HL-60/S4 treated with retinoic acid at 250 ng/mL for 4 days and 3 days (cell line): ENCODE data around the gene TRA2B.

Source experiments
- in situ Hi-C: fragments of 300-500 bp; cut with MboI; formaldehyde crosslinking; loops from 2 replicates; pipeline ENCODE4 v1.7.0; 2022; ENCODE audit warnings: low sequenced_read_pairs

The TRA2B gene

GRCh38 chr3:185956244-185956643 is 18.4 kb upstream of the TRA2B start:
- in situ Hi-C loops = no loop called here

GRCh38 chr3:185954366-185954723 is 16.5 kb upstream of the TRA2B start:
- in situ Hi-C loops = no loop called here

GRCh38 chr3:185950728-185951127 is 12.9 kb upstream of the TRA2B start:
- in situ Hi-C loops = no loop called here

- in situ Hi-C loops = no loop called here
Observed at GRCh38 chr3:185949515-185949914, 11.7 kb upstream of the TRA2B start.

- in situ Hi-C loops = no loop called here
Observed at GRCh38 chr3:185948292-185948691, 10.5 kb upstream of the TRA2B start.

GRCh38 chr3:185943760-185944106 is 5.9 kb upstream of the TRA2B start:
- in situ Hi-C loops = no loop called here

- in situ Hi-C loops = no loop called here
Observed at GRCh38 chr3:185942907-185943759, 5.3 kb upstream of the TRA2B start.

- in situ Hi-C loops = no loop called here
Observed at GRCh38 chr3:185942396-185942795, 4.6 kb upstream of the TRA2B start.

GRCh38 chr3:185940951-185941350 is 3.1 kb upstream of the TRA2B start:
- in situ Hi-C loops = no loop called here

GRCh38 chr3:185939721-185940120 is 1.9 kb upstream of the TRA2B start:
- in situ Hi-C loops = no loop called here

- in situ Hi-C loops = no loop called here
Observed at GRCh38 chr3:185936814-185937688, 763 bp downstream of the TRA2B start.

- in situ Hi-C loops = no loop called here
Observed at GRCh38 chr3:185936273-185936629, 1.6 kb downstream of the TRA2B start.

- in situ Hi-C loops = no loop called here
Observed at GRCh38 chr3:185935465-185936272, 2.1 kb downstream of the TRA2B start.

- in situ Hi-C loops = no loop called here
Observed at GRCh38 chr3:185934767-185935464, 2.9 kb downstream of the TRA2B start.

- in situ Hi-C loops = no loop called here
Observed at GRCh38 chr3:185934174-185934557, 3.6 kb downstream of the TRA2B start.

- in situ Hi-C loops = no loop called here
Observed at GRCh38 chr3:185933374-185934173, 4.2 kb downstream of the TRA2B start.

GRCh38 chr3:185931777-185932612 is 5.8 kb downstream of the TRA2B start:
- in situ Hi-C loops = no loop called here

- in situ Hi-C loops = no loop called here
Observed at GRCh38 chr3:185930393-185931107, 7.3 kb downstream of the TRA2B start.
